CD14-positive monocyte (primary cell): ENCODE measurements around the gene KIAA0930. TPM values are rescaled to one million over a fixed set of nuclear protein-coding genes. Genes with fewer than 3 reads are reported as not detected.

Experiments used
- DNase-seq, 3 donors: peaks; one replicate each; pipeline ENCODE4 v3.0.0-alpha.2; 2011 to 2022
- H2AFZ ChIP-seq: 2 replicates; pipeline ENCODE4 v1.6.0; 2012; ENCODE audit warnings: mild to moderate bottlenecking, low read depth, low read length, inconsistent platforms; ENCODE audit not compliant: insufficient read depth, poor library complexity, severe bottlenecking
- H3K27ac ChIP-seq, 2 donors: 1 replicate in 1 of 2; 2 replicates in 1 of 2; pipeline ENCODE4 v1.5.1; 2012 to 2013; ENCODE audit warnings: low read length in 2 of 2, control low read depth in 1 of 2, inconsistent platforms in 1 of 2, low read depth in 1 of 2, mild to moderate bottlenecking in 1 of 2
- H3K27me3 ChIP-seq, 2 donors: one replicate each; pipeline versions ENCODE4 v1.6.0 to v1.6.1; 2011 to 2013; ENCODE audit warnings: low read length in 2 of 2; ENCODE audit not compliant: control insufficient read depth in 2 of 2, insufficient read depth in 2 of 2
- H3K36me3 ChIP-seq, 2 donors: replicated peaks in 1 of 2; 1 replicate in 1 of 2; 2 replicates in 1 of 2; pipeline versions ENCODE4 v1.5.1 to v1.6.1; 2012 to 2013; ENCODE audit warnings: low read length in 2 of 2, control low read depth in 1 of 2, inconsistent platforms in 1 of 2, mild to moderate bottlenecking in 1 of 2; ENCODE audit not compliant: insufficient read depth in 2 of 2, control insufficient read depth in 1 of 2
- H3K4me1 ChIP-seq, 2 donors: 1 replicate in 1 of 2; 2 replicates in 1 of 2; pipeline versions ENCODE4 v1.5.1 to v1.6.1; 2012 to 2013; ENCODE audit warnings: low read length in 2 of 2, control low read depth in 1 of 2, inconsistent platforms in 1 of 2, mild to moderate bottlenecking in 1 of 2, moderate library complexity in 1 of 2; ENCODE audit not compliant: insufficient read depth in 2 of 2, control insufficient read depth in 1 of 2
- H3K4me2 ChIP-seq: replicated peaks from 2 replicates; pipeline ENCODE3; 2012; ENCODE audit warnings: low read length, moderate library complexity, mild to moderate bottlenecking; ENCODE audit not compliant: poor library complexity, severe bottlenecking; ENCODE audit errors: extremely low read depth
- H3K4me3 ChIP-seq, 3 experiments: fragments of 200-600 bp in 1 of 3; sonication (generic) in 1 of 3; replicated peaks in 1 of 3; 1 replicate in 2 of 3; 2 replicates in 1 of 3; pipeline ENCODE4 v1.5.1; 2011 to 2013; ENCODE audit warnings: low read length in 3 of 3, mild to moderate bottlenecking in 3 of 3, control low read depth in 2 of 3, low read depth in 2 of 3, inconsistent platforms in 1 of 3, moderate library complexity in 1 of 3
- H3K79me2 ChIP-seq: 2 replicates; pipeline ENCODE4 v1.6.0; 2012; ENCODE audit warnings: mild to moderate bottlenecking, control low read depth, inconsistent platforms, low read length, moderate library complexity; ENCODE audit not compliant: insufficient read depth
- H3K9ac ChIP-seq: 2 replicates; pipeline ENCODE4 v1.6.0; 2017; ENCODE audit warnings: low read length, mild to moderate bottlenecking; ENCODE audit not compliant: insufficient read depth, poor library complexity, severe bottlenecking
- H3K9me3 ChIP-seq, 2 donors: replicated peaks in 1 of 2; 1 replicate in 1 of 2; 2 replicates in 1 of 2; pipeline versions ENCODE4 v1.5.1 to v1.6.1; 2012 to 2013; ENCODE audit warnings: low read length in 2 of 2, control low read depth in 1 of 2; ENCODE audit not compliant: control insufficient read depth in 1 of 2, insufficient read depth in 1 of 2
- H4K20me1 ChIP-seq: 2 replicates; pipeline ENCODE4 v1.6.0; 2012; ENCODE audit warnings: mild to moderate bottlenecking, low read length, control low read depth, moderate library complexity; ENCODE audit not compliant: insufficient read depth
- H3K27ac Mint-ChIP-seq, 7 donors: one replicate each; pipeline ENCODE4 v1.8.0; 2020; ENCODE audit warnings: mild to moderate bottlenecking in 7 of 7, mixed read lengths in 7 of 7, moderate library complexity in 6 of 7, inconsistent platforms in 2 of 7
- H3K27me3 Mint-ChIP-seq, 3 donors: one replicate each; pipeline ENCODE4 v1.8.0; 2021 to 2022; ENCODE audit warnings: low read depth in 3 of 3, mild to moderate bottlenecking in 3 of 3, mixed read lengths in 3 of 3, moderate library complexity in 3 of 3, inconsistent platforms in 1 of 3
- H3K36me3 Mint-ChIP-seq, 2 donors: one replicate each; pipeline ENCODE4 v1.8.0; 2020; ENCODE audit warnings: mixed read lengths in 2 of 2, inconsistent platforms in 1 of 2, mild to moderate bottlenecking in 1 of 2
- H3K4me1 Mint-ChIP-seq: one replicate; pipeline ENCODE4 v1.8.0; 2020; ENCODE audit warnings: mild to moderate bottlenecking, mixed read lengths
- H3K4me3 Mint-ChIP-seq, 2 donors: one replicate each; pipeline ENCODE4 v1.8.0; 2020; ENCODE audit warnings: mild to moderate bottlenecking in 2 of 2, mixed read lengths in 2 of 2, moderate library complexity in 1 of 2
- H3K9me3 Mint-ChIP-seq, 7 donors: one replicate each; pipeline ENCODE4 v1.8.0; 2020 to 2022; ENCODE audit warnings: mixed read lengths in 7 of 7, mild to moderate bottlenecking in 6 of 7, moderate library complexity in 6 of 7, inconsistent platforms in 2 of 7
- CTCF ChIP-seq: fragments of 200-600 bp; IDR thresholded peaks from one replicate; pipeline ENCODE4 v1.8.0; 2022; ENCODE audit warnings: antibody characterized with exemption, mild to moderate bottlenecking
- WGBS: methylation state at CpG from one replicate; pipeline ENCODE4 v1.1.5; 2013; ENCODE audit warnings: missing lambda C conversion rate; ENCODE audit not compliant: insufficient coverage; 5-methylcytosine and 5-hydroxymethylcytosine counted together
- intact Hi-C, 2 donors: fragments of 100-400 bp; cut with micrococcal nuclease; formaldehyde crosslinking; loops; one replicate each; pipeline versions ENCODE4 v1.15.0 to v1.15.1; 2023
- polyA plus RNA-seq, 3 donors: library from polyadenylated mRNA; depleted of rRNA in 1 of 3; unstranded in 2 of 3; stranded (reverse) in 1 of 3; fragments of 300-500 nt in 2 of 3; fragments of >200 nt in 1 of 3; fragmentation: Illumina TruSeq in 2 of 3; gene quantifications; 1 replicate in 2 of 3; 2 replicates in 1 of 3; pipeline ENCODE4 v1.2.3, GENCODE V29; 2012 to 2021

The KIAA0930 gene
- polyA plus RNA-seq, 3 donors = 14.0 to 89.1 (median 15.6) TPM

- peaks cover 17% of the 10 kb centered on the region for H3K79me2 ChIP-seq
- H3K27me3 ChIP-seq = no peaks in the 10 kb centered on the region
- H3K36me3 ChIP-seq = no peaks in the 10 kb centered on the region
- no peak overlapping the region for H3K27ac Mint-ChIP-seq
- H4K20me1 ChIP-seq = peaks cover 2% of the 10 kb centered on the region
- peaks cover 47% of the 10 kb centered on the region for H3K4me1 Mint-ChIP-seq
- no peaks in the 10 kb centered on the region for H3K9me3 Mint-ChIP-seq
- H3K27me3 Mint-ChIP-seq = peaks cover 0 to 5% (median 1%) of the 10 kb centered on the region in 3 donors
- H3K9me3 ChIP-seq = no peaks in the 10 kb centered on the region
- no peak overlapping the region for H3K4me3 Mint-ChIP-seq
- intact Hi-C loops = loop anchor here in 1 of 2 donors (5.0 kb wide), 1 partner anchor 38 kb away; no protein-coding TSS in a partner anchor
- no peak overlapping the region for H2AFZ ChIP-seq
- no peak overlapping the region for H3K27ac ChIP-seq
- H3K4me1 ChIP-seq = peaks cover 29 to 41% of the 10 kb centered on the region in 2 donors
- no peaks in the 10 kb centered on the region for H3K36me3 Mint-ChIP-seq
- H3K4me3 ChIP-seq = no peak overlapping the region
- no peak overlapping the region for H3K4me2 ChIP-seq
- no peak for DNase-seq
- H3K9ac ChIP-seq = no peak overlapping the region
- no peak for TF ChIP-seq CTCF
- WGBS = no CpG with 5 or more reads among the region's 4 CpGs
Measured at GRCh38 chr22:45244916-45245315, 4.2 kb upstream of the KIAA0930 start.

GRCh38 chr22:45242778-45243191 is 2.1 kb upstream of the KIAA0930 start:
- Histone ChIP-seq H4K20me1 (peaks cover 23% of the 10 kb centered on the region), H3K36me3 (peaks cover 4 to 11% of the 10 kb centered on the region in 2 donors), H3K4me1 (peaks cover 46 to 63% of the 10 kb centered on the region in 2 donors), H3K9me3 (no peaks in the 10 kb centered on the region), H3K27ac (no peak overlapping the region), H2AFZ (no peak overlapping the region), H3K79me2 (peaks cover 38% of the 10 kb centered on the region), H3K27me3 (no peaks in the 10 kb centered on the region), H3K9ac (no peak overlapping the region), H3K4me3 (no peak overlapping the region), H3K4me2 (no peak overlapping the region)
- Mint-ChIP-seq H3K4me3 (peak overlapping the region in 1 of 2 donors; percentile 12), H3K36me3 (peaks cover 12 to 17% of the 10 kb centered on the region in 2 donors), H3K9me3 (no peaks in the 10 kb centered on the region), H3K27me3 (peaks cover 0 to 6% (median 3%) of the 10 kb centered on the region in 3 donors), H3K4me1 (peaks cover 68% of the 10 kb centered on the region), H3K27ac (peak overlapping the region in 3 of 7 donors; percentile 6 to 63 (median 45))
- peak; percentile 29 for TF ChIP-seq CTCF
- intact Hi-C loops = loop anchor here in 1 of 2 donors (5.0 kb wide), 1 partner anchor 35 kb away; no protein-coding TSS in a partner anchor
- WGBS = 100% methylated on average over 1 of the region's 7 CpGs
- DNase-seq = peak in 2 of 3 donors; percentile 35 to 53
